A673 (cell line): Measurements from ENCODE around the gene TRIM59. TPM values are rescaled to one million over a fixed set of nuclear protein-coding genes. Genes with fewer than 3 reads are reported as not detected.

Experiments used
- BruUV-seq: library from RNA; stranded (reverse); fragments of 400-500 nt; replicated peaks from 2 replicates; lab custom pipeline; 2021; lab: Mats Ljungman, UMichigan
- CTCF ChIA-PET: fragments of 300-600 bp; sonication (Branson Sonifier 250); formaldehyde crosslinking; loops from one replicate; lab custom pipeline; 2022; ENCODE audit warnings: antibody characterized with exemption; lab: Charles Lee
- POLR2A ChIA-PET: fragments of 300-600 bp; sonication (Branson Sonifier 250); formaldehyde crosslinking; loops from one replicate; lab custom pipeline; 2022; ENCODE audit warnings: antibody characterized with exemption; ENCODE audit not compliant: low non-redundant PET; lab: Charles Lee
- DNase-seq: peaks from one replicate; pipeline ENCODE4 v3.0.0-alpha.2; 2015; ENCODE audit warnings: low spot score
- H3K27ac ChIP-seq: fragments of 200-600 bp; sonication (generic); 2 replicates; pipeline ENCODE4 v1.5.1; 2016; ENCODE audit warnings: mixed run types, low read depth, mild to moderate bottlenecking, mixed read lengths, antibody characterized with exemption, low read length; ENCODE audit not compliant: poor library complexity, severe bottlenecking
- H3K27me3 ChIP-seq: fragments of 200-600 bp; sonication (generic); replicated peaks from 2 replicates; pipeline ENCODE4 v1.6.1; 2017; ENCODE audit warnings: mixed run types, low read depth, mild to moderate bottlenecking, mixed read lengths, antibody characterized with exemption, low read length; ENCODE audit not compliant: insufficient read depth, poor library complexity
- H3K36me3 ChIP-seq: fragments of 200-600 bp; sonication (generic); 2 replicates; pipeline ENCODE4 v1.6.1; 2016; ENCODE audit warnings: mixed run types, mild to moderate bottlenecking, mixed read lengths, antibody characterized with exemption, low read length; ENCODE audit not compliant: insufficient read depth, poor library complexity, severe bottlenecking
- H3K4me1 ChIP-seq: fragments of 200-600 bp; sonication (generic); 2 replicates; pipeline ENCODE4 v1.6.1; 2017; ENCODE audit warnings: mixed run types, mild to moderate bottlenecking, mixed read lengths, antibody characterized with exemption, low read length; ENCODE audit not compliant: insufficient read depth, poor library complexity, severe bottlenecking
- H3K4me3 ChIP-seq: fragments of 200-600 bp; sonication (generic); 2 replicates; pipeline ENCODE4 v1.5.1; 2016; ENCODE audit warnings: low read depth, mixed run types, mild to moderate bottlenecking, mixed read lengths, low read length; ENCODE audit not compliant: poor library complexity, severe bottlenecking
- H3K9me3 ChIP-seq: fragments of 200-600 bp; sonication (generic); 2 replicates; pipeline ENCODE4 v1.6.1; 2016; ENCODE audit warnings: mixed run types, low read depth, mild to moderate bottlenecking, mixed read lengths, antibody characterized with exemption, low read length; ENCODE audit not compliant: poor library complexity, severe bottlenecking
- CTCF ChIP-seq: fragments of 300-800, 200-600 bp; sonication (generic); conservative IDR thresholded peaks from 2 replicates; pipeline ENCODE4 v1.5.1; 2017; ENCODE audit warnings: low read depth, mild to moderate bottlenecking, antibody characterized with exemption, low read length, moderate library complexity, mixed read lengths
- EZH2 ChIP-seq: fragments of 200-600 bp; sonication (generic); IDR thresholded peaks from 2 replicates; pipeline ENCODE4 v1.6.1; 2017; ENCODE audit warnings: borderline replicate concordance, low read depth, mild to moderate bottlenecking, mixed read lengths, antibody characterized with exemption, low read length; ENCODE audit not compliant: poor library complexity, severe bottlenecking
- intact Hi-C: fragments of 100-400 bp; cut with micrococcal nuclease; formaldehyde crosslinking; loops from one replicate; pipeline ENCODE4 v1.10.0; 2022; ENCODE audit not compliant: unreplicated experiment
- total RNA-seq: library from RNA; stranded (reverse); gene quantifications from 2 replicates; pipeline ENCODE4 v1.2.3, GENCODE V29; 2021

Gene TRIM59
- total RNA-seq, 1 experiment from 2014 or later = 15.3 TPM

GRCh38 chr3:160464971-160465370 lies 15.4 kb upstream of the TRIM59 start:
- TF ChIP-seq CTCF = no peak
- no peak for TF ChIP-seq EZH2
- Histone ChIP-seq H3K36me3 (no peaks in the 10 kb centered on the region), H3K4me3 (no peak overlapping the region), H3K27ac (no peak overlapping the region), H3K9me3 (no peaks in the 10 kb centered on the region), H3K4me1 (no peaks in the 10 kb centered on the region), H3K27me3 (no peaks in the 10 kb centered on the region)
- no peak for DNase-seq
- ChIA-PET POLR2A (no interaction called here), CTCF (no interaction called here)
- BruUV-seq = no TSS peak
- intact Hi-C loops = no loop called here

- ChIA-PET POLR2A (no interaction called here), CTCF (no interaction called here)
- no TSS peak for BruUV-seq
Measured at GRCh38 chr3:160464321-160464720, 14.7 kb upstream of the TRIM59 start.

GRCh38 chr3:160460033-160460432 lies 10.4 kb upstream of the TRIM59 start:
- Histone ChIP-seq H3K4me1 (no peaks in the 10 kb centered on the region), H3K9me3 (no peaks in the 10 kb centered on the region), H3K27ac (no peak overlapping the region), H3K4me3 (no peak overlapping the region), H3K27me3 (no peaks in the 10 kb centered on the region), H3K36me3 (no peaks in the 10 kb centered on the region)
- no peak for TF ChIP-seq CTCF
- no peak for TF ChIP-seq EZH2
- ChIA-PET CTCF (no interaction called here), POLR2A (no interaction called here)
- no peak for DNase-seq
- no TSS peak for BruUV-seq
- intact Hi-C loops = no loop called here

More at GRCh38 chr3:160464321-160464720, 14.7 kb upstream of the TRIM59 start:
- Histone ChIP-seq H3K27ac (no peak overlapping the region), H3K4me3 (no peak overlapping the region), H3K4me1 (no peaks in the 10 kb centered on the region), H3K9me3 (no peaks in the 10 kb centered on the region), H3K36me3 (no peaks in the 10 kb centered on the region), H3K27me3 (no peaks in the 10 kb centered on the region)
- TF ChIP-seq CTCF (no peak), EZH2 (no peak)
- DNase-seq = no peak
- intact Hi-C loops = no loop called here
